Measurements from ENCODE around the gene TCHP. TPM values are rescaled to one million over a fixed set of nuclear protein-coding genes. Genes with fewer than 3 reads are reported as not detected.
A peak's percentile ranks its signal among the peaks of the same experiment; 100 is the strongest.

The TCHP gene
- total and polyA plus RNA-seq, 2 of the 13 experiments (the other 11 are each of a cell fraction or from before 2014, with no cell fraction given): 6.7 to 12.2 TPM

DNA sequence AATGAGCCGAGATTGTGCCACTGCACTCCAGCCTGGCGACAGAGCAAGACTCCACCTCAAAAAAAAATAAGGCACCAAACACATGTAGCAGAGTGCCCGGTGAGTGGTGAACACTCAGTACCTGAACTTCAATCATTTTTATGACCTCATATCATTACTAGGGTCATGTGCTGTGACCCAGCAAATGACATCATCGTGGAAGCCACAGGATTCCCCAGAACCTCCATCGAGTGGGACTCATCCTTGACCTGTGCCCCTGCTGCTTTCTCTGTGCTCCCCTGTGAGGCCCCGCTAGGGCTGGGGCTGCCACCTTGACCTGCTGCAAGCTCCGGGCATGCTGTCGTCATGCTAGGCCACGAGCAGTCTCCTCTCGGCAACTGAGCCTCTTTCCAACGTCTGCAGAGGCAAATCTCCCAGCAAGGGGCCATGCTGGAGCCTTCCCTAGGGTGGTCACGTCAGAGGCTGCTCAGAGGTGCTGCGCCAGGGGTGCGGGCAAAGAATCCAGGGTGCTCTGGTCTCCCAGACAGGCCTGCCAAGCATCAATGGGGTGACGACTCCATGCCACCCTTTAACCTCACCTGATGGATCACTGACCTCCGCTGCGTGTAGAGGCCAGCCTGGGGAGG is 38.3 kb upstream of the TCHP start (continued):
- TF ChIP-seq, protein P1, sequence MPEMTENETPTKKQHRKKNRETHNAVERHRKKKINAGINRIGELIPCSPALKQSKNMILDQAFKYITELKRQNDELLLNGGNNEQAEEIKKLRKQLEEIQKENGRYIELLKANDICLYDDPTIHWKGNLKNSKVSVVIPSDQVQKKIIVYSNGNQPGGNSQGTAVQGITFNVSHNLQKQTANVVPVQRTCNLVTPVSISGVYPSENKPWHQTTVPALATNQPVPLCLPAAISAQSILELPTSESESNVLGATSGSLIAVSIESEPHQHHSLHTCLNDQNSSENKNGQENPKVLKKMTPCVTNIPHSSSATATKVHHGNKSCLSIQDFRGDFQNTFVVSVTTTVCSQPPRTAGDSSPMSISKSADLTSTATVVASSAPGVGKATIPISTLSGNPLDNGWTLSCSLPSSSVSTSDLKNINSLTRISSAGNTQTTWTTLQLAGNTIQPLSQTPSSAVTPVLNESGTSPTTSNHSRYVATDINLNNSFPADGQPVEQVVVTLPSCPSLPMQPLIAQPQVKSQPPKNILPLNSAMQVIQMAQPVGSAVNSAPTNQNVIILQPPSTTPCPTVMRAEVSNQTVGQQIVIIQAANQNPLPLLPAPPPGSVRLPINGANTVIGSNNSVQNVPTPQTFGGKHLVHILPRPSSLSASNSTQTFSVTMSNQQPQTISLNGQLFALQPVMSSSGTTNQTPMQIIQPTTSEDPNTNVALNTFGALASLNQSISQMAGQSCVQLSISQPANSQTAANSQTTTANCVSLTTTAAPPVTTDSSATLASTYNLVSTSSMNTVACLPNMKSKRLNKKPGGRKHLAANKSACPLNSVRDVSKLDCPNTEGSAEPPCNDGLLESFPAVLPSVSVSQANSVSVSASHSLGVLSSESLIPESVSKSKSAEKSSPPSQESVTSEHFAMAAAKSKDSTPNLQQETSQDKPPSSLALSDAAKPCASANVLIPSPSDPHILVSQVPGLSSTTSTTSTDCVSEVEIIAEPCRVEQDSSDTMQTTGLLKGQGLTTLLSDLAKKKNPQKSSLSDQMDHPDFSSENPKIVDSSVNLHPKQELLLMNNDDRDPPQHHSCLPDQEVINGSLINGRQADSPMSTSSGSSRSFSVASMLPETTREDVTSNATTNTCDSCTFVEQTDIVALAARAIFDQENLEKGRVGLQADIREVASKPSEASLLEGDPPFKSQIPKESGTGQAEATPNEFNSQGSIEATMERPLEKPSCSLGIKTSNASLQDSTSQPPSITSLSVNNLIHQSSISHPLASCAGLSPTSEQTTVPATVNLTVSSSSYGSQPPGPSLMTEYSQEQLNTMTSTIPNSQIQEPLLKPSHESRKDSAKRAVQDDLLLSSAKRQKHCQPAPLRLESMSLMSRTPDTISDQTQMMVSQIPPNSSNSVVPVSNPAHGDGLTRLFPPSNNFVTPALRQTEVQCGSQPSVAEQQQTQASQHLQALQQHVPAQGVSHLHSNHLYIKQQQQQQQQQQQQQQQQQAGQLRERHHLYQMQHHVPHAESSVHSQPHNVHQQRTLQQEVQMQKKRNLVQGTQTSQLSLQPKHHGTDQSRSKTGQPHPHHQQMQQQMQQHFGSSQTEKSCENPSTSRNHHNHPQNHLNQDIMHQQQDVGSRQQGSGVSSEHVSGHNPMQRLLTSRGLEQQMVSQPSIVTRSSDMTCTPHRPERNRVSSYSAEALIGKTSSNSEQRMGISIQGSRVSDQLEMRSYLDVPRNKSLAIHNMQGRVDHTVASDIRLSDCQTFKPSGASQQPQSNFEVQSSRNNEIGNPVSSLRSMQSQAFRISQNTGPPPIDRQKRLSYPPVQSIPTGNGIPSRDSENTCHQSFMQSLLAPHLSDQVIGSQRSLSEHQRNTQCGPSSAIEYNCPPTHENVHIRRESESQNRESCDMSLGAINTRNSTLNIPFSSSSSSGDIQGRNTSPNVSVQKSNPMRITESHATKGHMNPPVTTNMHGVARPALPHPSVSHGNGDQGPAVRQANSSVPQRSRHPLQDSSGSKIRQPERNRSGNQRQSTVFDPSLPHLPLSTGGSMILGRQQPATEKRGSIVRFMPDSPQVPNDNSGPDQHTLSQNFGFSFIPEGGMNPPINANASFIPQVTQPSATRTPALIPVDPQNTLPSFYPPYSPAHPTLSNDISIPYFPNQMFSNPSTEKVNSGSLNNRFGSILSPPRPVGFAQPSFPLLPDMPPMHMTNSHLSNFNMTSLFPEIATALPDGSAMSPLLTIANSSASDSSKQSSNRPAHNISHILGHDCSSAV (CRISPR knock-in tag; IDR thresholded peaks at IDR 0.05; ENCODE audit: borderline replicate concordance): no peak
- TF ChIP-seq ZNF547 (CRISPR knock-in tag; IDR thresholded peaks at IDR 0.05): 0 out of 2 replicates have a peak, but pooled peaks have one; percentile 45
- no peak for TF ChIP-seq ZNF747 (CRISPR knock-in tag; IDR thresholded peaks at IDR 0.05; ENCODE audit: borderline replicate concordance)
- TF ChIP-seq SKI (IDR thresholded peaks at IDR 0.05; ENCODE audit: partially characterized antibody): peak; percentile 62
- peak; percentile 72 for TF ChIP-seq FOSL2 (CRISPR knock-in tag; IDR thresholded peaks at IDR 0.05)
- TF ChIP-seq, protein P2, sequence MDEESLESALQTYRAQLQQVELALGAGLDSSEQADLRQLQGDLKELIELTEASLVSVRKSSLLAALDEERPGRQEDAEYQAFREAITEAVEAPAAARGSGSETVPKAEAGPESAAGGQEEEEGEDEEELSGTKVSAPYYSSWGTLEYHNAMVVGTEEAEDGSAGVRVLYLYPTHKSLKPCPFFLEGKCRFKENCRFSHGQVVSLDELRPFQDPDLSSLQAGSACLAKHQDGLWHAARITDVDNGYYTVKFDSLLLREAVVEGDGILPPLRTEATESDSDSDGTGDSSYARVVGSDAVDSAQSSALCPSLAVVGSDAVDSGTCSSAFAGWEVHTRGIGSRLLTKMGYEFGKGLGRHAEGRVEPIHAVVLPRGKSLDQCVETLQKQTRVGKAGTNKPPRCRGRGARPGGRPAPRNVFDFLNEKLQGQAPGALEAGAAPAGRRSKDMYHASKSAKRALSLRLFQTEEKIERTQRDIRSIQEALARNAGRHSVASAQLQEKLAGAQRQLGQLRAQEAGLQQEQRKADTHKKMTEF (CRISPR knock-in tag; IDR thresholded peaks at IDR 0.05): peak; percentile 29; the same call in 1 of the 2 replicates
- TF ChIP-seq ZNF660 (CRISPR knock-in tag; IDR thresholded peaks at IDR 0.05; ENCODE audit: borderline replicate concordance, low read depth): no peak
- no peak for TF ChIP-seq ZFP37 (CRISPR knock-in tag; IDR thresholded peaks at IDR 0.05; ENCODE audit: borderline replicate concordance)
- peak; percentile 36; the same call in 1 of the 2 replicates for TF ChIP-seq CREM (IDR thresholded peaks at IDR 0.05)
- TF ChIP-seq CREM (CRISPR knock-in tag; IDR thresholded peaks at IDR 0.05): no peak
- no peak for TF ChIP-seq PRDM4 (CRISPR knock-in tag; IDR thresholded peaks at IDR 0.05; ENCODE audit: borderline replicate concordance)
- no peak for TF ChIP-seq GTF2F1 (IDR thresholded peaks at IDR 0.05; ENCODE audit: low read length)
- peak; percentile 93 for TF ChIP-seq NR2F6 (IDR thresholded peaks at IDR 0.05)
- peak; percentile 97 for TF ChIP-seq NR2F6 (CRISPR knock-in tag; IDR thresholded peaks at IDR 0.05)
- TF ChIP-seq CENPT (CRISPR knock-in tag; IDR thresholded peaks at IDR 0.05; ENCODE audit: low read depth): no peak

All from HepG2 (cell line).